ENCODE results near the gene PID1.
"Not testable (repeated sequence)": the region's sequence is repeated elsewhere in the genome, so short reads cannot be mapped to it uniquely, and the experiment has no call there.

PID1 gene

DNA sequence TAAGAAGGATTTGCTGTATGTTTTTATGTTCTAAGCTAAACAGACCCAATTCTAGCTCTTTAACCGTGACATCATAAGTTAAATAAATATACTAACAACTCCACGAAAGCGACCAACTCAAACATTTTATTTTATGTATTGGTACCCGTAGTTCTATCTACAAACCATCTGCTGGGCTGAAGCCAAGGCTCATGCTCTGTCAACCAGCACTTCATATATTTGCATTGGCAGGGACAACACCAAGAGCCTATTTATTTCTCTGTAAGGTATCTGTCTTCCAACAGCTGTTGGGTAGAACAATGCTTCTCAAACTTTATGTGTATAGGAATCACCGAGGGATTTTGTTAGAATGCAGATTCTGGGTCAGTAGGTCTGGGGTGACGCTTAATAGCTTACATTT, 64.5 kb downstream of the PID1 start:
- no peak for DNase-seq

- DNase-seq, result no peak
These were observed 65.4 kb downstream of the PID1 start for GRCh38 chr2:229205704-229206103.

DNA sequence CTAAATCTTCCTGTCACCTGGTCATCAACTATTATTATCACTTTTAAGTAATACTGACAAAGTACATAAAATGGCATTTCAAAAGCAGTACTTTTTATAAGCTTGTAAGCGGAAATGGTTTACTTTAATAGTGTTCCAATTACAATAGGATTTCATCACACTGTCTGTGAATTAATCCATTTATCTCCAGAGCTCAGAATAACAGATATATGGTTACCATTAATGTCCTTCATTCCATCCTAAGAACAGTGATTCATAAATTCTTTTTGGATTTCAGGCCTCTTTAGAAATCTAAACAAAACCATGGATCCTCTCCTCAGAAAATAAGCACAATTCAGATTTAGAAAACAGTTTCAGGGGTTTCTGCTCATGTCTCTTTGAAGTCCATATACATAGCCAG, 68.4 kb downstream of the PID1 start:
- DNase-seq, result peak; percentile 16

DNA sequence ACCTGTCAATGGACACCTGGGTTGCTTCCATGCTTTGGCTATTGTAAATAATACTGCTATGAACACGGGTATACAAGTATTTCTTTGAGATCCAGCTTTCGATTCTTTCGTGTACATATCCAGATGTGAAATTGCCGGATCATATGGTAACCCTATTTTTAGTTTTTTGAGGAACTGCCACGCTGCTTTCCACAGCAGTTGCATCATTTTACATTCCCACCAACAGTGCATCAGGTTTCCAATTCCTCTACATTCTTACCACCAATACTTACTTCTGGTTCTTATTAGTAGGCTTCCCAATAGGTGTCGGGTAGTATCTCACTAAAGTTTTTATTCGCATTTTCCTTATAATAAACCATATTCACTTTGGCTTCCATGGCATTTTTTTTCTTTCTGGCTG, 69.6 kb downstream of the PID1 start:
- DNase-seq, result no peak

DNA sequence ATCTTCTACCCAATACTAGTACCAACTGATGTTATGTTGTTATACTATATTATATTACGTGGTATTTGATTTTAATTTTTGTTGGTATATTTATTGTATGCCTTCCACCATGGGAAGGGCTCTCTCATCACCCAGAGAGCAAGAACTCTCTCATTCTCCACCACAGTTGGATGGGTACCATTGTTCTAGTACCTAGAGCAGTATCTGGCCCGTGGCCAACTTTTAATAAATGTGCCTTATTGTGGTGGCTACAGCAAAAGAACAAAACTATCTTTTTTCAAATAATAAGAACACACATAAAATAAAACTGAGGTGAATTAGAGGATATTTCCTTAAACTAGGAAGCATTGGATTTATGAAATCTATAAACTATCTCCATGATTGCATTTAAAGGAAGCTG, 71.8 kb downstream of the PID1 start:
- DNase-seq, result no peak

- no peak for DNase-seq
These were observed 74.6 kb downstream of the PID1 start for GRCh38 chr2:229196448-229196847.

DNA sequence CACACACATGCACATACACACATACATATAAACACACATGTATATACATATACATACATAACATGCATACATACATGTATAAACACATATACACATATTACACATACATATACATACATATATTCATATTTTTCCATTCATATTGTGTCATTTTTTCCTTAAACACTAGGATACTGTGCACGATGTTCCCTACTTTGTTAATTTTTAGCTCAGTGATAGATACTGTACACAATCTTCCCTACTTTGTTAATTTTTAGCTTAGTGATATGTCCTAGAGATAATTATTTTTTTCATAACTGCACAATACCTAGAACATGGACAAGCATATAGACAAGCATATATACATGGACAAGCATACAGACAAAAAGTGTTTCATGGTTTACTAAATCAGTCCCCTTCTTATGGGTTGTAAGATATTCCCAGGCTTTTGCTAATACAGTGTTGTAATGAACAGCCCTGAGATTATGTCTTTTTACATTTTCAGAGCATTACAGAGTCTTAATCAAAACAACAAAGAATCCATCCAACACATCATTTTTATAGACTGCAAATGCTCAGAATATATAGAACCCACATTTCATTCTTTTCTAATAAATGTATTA, 75.6 kb downstream of the PID1 start:
- no peak for DNase-seq

GRCh38 chr2:229193281-229193680, 77.8 kb downstream of the PID1 start:
- DNase-seq, result no peak

- no peak for DNase-seq
These were observed 79.7 kb downstream of the PID1 start for GRCh38 chr2:229191413-229191812.

- not testable (repeated sequence) for DNase-seq
These were observed 84.0 kb downstream of the PID1 start for GRCh38 chr2:229187123-229187522.

DNA sequence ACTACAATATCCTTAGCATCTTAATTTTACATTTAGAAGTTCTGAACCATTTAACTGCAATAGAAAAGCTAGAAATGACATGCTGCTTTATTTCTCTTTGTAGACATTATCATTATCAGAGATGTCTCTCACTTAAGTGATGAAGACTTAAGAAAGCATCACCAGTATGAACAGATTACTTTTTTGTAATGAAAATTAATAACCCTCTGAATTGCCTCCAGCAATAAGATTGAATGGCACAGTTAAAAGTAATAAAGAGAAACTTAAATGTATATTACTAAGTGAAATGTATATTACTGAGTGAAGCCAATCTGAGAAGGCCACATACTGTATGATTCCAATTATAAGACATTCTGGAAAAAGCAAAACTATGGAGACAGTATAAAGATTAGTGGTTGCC, 89.4 kb downstream of the PID1 start:
- no peak for DNase-seq

DNA sequence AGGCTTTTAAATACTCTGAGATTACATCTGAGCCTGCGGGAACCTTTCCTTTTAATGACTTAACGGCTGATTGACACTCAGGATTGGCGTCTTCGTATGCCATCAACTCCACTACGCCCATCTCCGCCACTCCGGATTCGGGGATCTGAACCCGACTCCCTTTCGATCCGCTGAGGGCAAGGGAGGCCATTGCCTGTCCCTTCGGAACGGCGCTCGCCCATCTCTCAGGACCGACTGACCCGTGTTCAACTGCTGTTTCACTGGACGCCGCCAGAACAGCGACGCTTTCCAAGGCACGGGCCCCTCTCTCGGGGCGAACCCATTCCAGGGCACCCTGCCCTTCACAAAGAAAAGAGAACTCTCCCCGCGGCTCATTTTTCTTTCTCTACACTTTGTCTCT, 90.4 kb downstream of the PID1 start:
- DNase-seq, result no peak

DNA sequence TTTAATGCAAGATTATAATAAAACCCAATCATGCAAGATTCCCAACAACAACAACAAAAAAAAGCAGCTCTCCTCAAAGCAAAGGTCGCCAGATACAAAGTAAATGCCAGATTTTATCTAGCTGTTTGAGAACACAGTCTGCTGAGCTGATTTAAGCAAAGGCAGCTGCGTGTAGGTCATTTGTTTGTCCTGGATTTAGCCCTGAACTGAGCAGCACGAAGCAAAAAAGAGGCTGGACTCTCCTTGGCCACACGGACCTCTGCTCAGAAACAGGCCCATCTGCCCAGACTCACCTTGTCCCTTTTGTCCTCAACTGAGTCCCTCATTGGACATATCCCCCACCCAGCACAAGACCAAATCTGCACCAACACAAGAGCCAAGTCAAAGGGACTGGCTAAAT, 91.5 kb downstream of the PID1 start:
- no peak for DNase-seq

GRCh38 chr2:229178706-229179105, 92.4 kb downstream of the PID1 start:
- DNase-seq, result no peak

DNA sequence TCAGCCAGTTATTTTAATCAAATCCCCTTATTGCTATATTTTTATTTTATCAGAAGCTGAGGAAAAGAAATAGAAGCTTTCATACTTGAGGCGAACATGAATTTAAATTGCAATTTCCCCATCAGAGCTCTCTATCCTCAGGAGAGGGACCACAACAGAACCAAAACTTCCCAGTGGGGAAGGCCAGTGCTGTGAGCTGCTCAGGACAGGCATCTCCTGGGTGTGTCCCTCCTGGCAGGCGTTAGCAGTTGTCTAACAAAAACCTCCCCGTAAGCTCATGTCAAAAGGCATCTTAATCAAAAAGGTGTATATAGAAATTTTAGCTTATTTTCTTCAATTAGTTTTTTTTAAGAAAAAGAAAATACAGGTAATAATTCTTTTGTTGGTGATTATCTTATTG, 93.0 kb downstream of the PID1 start:
- no peak for DNase-seq

DNA sequence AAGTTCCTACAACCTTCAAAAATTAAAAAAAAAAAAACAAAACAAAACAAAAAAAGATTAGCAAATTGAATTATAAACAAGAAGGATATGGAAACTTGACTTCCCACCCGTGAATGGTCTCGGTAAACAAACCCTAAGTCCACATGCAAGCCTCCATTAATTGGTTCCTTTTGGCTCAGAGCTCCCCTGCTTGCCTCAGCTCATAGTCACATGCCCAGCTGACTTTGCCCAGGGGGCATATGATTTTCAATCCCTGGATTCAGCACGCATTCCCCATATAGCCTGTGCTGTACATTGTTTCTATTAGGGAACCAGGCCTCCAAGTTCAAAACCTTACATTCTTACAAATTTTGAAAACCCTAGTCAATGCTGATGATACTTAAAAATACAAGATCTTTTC, 95.0 kb downstream of the PID1 start:
- no peak for DNase-seq

- no peak for DNase-seq
These were observed 95.6 kb downstream of the PID1 start for GRCh38 chr2:229175497-229175863.

DNA sequence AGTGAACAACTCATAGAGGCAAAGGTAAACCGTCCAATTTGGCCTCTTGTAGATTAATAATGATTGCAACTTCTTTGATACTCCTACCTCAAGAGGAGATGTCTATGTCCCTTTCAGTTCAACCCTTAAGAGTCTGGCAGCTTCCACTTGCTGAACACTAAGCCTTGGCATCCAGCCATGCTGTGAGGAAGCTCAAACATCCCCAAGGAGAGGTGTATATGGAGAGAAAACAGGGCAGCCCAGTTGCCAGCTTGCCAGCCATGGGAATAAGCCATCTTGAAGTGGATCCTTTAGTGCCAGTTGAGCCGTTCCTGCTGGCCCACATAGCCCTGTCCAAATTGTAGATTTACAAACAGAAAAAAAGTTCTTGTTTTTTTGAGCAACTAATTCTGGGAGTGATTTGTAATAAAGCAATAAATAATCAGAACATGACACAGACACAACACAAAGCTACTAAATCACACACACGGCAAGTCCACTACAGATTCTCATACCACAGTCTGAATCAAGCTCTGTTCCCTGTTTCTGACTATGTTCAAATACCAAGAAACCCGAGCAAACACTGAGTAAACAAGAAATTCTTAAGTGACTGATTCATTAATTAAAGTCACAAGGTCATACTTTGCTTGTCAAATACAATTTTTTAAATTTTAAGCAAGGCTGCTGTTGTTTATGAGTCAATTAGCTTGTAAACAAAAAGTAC, 96.1 kb downstream of the PID1 start:
- peak; percentile 80 for DNase-seq

GRCh38 chr2:229173825-229174359, 97.2 kb downstream of the PID1 start:
- no peak for DNase-seq

- DNase-seq, result no peak
These were observed 100.2 kb downstream of the PID1 start for GRCh38 chr2:229170916-229171315.

GRCh38 chr2:229170171-229170570, 100.9 kb downstream of the PID1 start:
- no peak for DNase-seq

GRCh38 chr2:229169751-229170150, 101.3 kb downstream of the PID1 start:
- DNase-seq, result no peak

DNA sequence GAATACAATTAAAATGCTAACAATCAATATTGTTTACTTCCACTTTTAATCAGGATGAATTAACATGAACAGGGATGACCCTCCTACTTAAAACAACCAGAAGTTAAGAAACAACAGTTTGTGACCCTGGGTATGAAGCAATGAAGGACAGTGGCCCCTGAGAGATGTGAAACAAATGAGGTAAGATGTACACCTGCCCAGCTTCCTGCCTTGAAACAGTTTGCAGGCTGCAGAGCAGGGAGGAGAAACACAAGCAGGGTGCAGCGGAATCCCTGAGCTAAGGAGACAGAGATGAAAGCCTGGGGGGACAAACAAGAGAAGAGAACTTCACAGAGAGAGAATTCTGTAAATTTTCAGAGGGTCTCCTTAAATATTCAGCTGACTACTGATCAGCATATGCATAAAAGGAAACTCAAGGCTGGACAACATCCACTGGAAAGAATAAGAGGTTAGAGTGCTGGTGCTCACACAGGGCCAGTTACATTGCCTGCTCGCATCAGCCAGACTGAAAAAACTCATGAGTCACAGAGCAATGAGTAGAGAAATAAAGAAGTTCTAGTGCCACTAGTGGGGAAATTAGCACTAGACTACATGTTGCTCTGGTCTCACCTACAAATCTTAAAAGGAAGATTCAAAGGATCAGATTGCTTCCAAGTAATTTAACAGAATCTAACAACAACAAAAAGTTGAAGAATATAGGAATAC, 106.4 kb downstream of the PID1 start:
- peak; percentile 37 for DNase-seq

DNA sequence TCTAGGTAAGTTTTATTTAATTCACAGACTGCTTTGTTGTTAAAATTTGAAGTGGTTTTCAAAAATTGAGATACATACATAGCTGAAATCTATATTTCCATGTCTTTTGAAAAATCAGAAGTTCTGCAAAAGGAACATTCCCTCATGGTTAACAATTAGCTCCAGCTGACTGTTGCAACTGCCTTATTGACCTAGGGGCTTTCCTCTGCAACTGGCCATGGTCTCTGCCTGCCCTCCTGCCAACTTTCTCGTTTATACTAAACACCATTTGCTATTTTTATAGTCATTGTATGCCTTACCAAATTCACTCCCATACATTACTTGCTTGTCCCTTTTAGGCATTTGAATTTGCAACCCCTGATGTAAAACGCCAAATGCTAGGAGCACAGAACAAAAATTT, 107.2 kb downstream of the PID1 start:
- no peak for DNase-seq

Measured in HCEC 1CT (cell line).